22Rv1 (cell line): Measurements from ENCODE around the gene BAZ1A.

Experiments
- H3K27ac ChIP-seq: fragments of 450-650 bp; 2 replicates; pipeline ENCODE4 v1.5.1; 2017
- ZFX ChIP-seq: fragments of 450-650 bp; IDR thresholded peaks from 2 replicates; pipeline ENCODE4 v1.6.1; 2017; ENCODE audit warnings: antibody characterized with exemption, borderline replicate concordance
- TF ChIP-seq, protein P1 (sequence below): fragments of 450-650 bp; IDR thresholded peaks from 2 replicates; pipeline ENCODE4 v1.5.1; 2017; ENCODE audit warnings: mild to moderate bottlenecking

Gene BAZ1A, protein sequence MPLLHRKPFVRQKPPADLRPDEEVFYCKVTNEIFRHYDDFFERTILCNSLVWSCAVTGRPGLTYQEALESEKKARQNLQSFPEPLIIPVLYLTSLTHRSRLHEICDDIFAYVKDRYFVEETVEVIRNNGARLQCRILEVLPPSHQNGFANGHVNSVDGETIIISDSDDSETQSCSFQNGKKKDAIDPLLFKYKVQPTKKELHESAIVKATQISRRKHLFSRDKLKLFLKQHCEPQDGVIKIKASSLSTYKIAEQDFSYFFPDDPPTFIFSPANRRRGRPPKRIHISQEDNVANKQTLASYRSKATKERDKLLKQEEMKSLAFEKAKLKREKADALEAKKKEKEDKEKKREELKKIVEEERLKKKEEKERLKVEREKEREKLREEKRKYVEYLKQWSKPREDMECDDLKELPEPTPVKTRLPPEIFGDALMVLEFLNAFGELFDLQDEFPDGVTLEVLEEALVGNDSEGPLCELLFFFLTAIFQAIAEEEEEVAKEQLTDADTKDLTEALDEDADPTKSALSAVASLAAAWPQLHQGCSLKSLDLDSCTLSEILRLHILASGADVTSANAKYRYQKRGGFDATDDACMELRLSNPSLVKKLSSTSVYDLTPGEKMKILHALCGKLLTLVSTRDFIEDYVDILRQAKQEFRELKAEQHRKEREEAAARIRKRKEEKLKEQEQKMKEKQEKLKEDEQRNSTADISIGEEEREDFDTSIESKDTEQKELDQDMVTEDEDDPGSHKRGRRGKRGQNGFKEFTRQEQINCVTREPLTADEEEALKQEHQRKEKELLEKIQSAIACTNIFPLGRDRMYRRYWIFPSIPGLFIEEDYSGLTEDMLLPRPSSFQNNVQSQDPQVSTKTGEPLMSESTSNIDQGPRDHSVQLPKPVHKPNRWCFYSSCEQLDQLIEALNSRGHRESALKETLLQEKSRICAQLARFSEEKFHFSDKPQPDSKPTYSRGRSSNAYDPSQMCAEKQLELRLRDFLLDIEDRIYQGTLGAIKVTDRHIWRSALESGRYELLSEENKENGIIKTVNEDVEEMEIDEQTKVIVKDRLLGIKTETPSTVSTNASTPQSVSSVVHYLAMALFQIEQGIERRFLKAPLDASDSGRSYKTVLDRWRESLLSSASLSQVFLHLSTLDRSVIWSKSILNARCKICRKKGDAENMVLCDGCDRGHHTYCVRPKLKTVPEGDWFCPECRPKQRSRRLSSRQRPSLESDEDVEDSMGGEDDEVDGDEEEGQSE (N-terminal part only)

DNA sequence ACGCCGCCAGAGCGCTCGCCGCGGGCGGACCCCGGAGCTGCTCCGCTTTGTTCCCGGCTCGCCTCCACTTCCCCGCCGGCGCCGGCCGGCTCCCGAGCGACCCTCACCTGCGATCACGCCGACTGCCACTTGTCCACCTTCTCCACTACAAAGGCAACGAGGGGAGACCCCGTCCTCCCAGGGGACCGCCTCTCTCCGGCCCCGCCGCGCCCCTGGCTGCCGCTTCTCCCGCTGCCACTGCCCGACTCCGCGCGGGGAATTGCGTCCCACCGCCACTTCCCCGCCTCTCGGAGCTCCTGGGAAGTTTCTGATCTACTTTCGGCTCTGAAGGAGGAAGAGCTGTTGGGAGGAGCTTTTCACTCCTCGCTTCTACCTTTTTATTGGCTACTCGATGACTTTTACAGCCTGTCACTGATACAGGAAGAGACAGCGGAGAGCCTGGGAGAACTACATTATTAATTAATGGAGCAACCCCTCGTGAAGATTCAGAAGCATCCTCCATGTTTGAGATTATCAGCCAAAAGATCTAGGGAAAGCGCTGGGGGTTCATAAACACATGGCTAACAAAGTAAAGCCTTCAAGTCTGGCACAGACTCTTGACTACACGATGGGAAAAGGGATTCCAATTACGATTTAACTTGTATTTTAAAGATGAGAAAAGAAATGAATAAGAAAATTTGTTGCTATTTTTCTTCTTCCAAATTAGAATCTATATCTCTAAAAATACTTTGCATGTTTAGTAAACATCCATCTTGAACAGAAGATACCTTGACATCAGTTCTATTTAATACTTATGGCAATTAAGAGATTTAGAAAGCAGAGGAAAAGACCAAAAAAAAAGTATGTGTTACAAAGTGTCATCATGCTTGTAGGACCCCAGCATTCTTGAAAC is at the start of gene BAZ1A:
BAZ1A (minus strand) TSS at position 330 of the 892 bp plus-strand sequence. CDS start 756 bp downstream, outside the sequence.
- peak within 1 kb of the TSS; percentile 95 for H3K27ac ChIP-seq
- TF ChIP-seq, protein P1, sequence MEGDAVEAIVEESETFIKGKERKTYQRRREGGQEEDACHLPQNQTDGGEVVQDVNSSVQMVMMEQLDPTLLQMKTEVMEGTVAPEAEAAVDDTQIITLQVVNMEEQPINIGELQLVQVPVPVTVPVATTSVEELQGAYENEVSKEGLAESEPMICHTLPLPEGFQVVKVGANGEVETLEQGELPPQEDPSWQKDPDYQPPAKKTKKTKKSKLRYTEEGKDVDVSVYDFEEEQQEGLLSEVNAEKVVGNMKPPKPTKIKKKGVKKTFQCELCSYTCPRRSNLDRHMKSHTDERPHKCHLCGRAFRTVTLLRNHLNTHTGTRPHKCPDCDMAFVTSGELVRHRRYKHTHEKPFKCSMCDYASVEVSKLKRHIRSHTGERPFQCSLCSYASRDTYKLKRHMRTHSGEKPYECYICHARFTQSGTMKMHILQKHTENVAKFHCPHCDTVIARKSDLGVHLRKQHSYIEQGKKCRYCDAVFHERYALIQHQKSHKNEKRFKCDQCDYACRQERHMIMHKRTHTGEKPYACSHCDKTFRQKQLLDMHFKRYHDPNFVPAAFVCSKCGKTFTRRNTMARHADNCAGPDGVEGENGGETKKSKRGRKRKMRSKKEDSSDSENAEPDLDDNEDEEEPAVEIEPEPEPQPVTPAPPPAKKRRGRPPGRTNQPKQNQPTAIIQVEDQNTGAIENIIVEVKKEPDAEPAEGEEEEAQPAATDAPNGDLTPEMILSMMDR = peak; percentile 11; the same call in 1 of the 2 replicates
- no peak for TF ChIP-seq ZFX

DNA sequence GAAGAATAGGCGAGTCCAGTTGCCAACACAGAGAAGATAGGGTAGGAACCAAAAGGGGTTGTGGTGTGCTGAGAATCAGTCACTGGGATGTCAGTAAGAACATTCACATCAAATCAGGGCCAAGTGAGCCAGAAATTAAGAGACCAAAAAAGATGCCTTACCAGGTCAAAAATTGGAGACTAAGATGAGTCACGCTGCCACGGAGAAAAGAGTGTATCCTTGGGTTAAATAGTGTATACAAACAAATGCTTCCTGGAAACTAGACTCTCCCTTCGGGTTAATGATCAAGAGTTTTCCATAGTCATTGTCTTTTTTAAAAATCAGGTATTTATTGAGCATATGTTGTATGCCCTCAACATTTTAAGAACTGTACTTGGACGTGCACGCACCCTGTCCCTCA is 45.2 kb upstream of the BAZ1A start:
- H3K27ac ChIP-seq = no peak overlapping the region

DNA sequence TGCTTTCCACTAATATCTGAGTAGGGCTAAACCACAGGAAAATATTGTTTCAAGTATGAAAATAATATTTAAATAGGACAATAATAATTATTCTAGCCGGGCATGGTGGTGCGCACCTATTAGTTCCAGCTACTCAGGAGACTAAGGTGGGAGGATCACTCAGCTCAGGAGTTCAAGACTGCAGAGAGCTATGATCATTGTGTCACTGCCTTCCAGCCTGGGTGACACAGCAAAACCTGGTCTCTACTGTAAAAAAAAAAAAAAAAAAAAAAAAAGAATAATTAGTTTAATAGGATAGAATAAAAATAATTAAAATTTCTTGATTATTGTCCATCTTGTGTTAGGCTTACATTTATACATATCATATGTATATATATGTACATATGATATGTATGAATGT is 38.5 kb upstream of the BAZ1A start:
- no peak for TF ChIP-seq ZFX
- no peak overlapping the region for H3K27ac ChIP-seq

More for the DNA sequence above, 45.2 kb upstream of the BAZ1A start:
- no peak for TF ChIP-seq ZFX

DNA sequence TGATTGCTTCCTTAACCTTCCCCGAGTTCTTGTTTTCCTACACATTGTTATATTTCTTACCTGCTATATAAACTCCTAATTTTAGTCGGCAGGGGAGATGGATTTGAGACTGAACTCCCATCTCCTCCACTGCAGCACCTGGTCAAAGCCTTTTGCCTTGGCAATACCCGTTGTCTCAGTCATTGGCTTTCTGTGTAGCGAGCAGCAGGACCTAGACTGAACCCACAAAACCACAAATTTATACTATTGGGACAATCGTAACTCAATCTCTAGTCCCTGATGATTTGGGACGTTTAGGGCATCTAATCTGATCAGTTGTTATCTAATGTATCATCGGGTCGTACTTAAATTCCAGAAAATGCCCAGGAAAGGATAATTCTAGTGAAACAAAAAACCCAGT is 37.8 kb upstream of the BAZ1A start:
- TF ChIP-seq, protein P1 = no peak
- no peak for TF ChIP-seq ZFX
- no peak overlapping the region for H3K27ac ChIP-seq

DNA sequence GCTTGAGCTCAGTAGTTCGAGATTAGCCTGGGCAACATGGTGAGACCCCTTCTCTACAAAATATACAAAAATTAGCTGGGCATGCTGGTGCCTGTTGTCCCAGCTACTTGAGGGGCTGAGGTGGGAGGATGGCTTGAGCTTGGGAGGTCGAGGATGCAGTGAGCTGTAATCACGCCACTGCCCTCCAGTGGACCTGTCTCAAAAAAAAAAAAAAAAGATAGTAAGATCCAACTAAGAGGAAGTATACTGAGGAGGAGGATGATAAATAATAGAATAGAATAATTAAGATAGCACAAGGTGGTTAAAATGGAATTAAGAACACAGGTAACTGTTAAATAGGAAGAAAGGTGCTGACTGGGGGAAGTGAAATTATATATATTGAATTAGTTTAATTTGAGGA is 37.0 kb upstream of the BAZ1A start:
- TF ChIP-seq, protein P1 = peak; percentile 15; the same call in 1 of the 2 replicates
- no peak for TF ChIP-seq ZFX
- no peak overlapping the region for H3K27ac ChIP-seq

DNA sequence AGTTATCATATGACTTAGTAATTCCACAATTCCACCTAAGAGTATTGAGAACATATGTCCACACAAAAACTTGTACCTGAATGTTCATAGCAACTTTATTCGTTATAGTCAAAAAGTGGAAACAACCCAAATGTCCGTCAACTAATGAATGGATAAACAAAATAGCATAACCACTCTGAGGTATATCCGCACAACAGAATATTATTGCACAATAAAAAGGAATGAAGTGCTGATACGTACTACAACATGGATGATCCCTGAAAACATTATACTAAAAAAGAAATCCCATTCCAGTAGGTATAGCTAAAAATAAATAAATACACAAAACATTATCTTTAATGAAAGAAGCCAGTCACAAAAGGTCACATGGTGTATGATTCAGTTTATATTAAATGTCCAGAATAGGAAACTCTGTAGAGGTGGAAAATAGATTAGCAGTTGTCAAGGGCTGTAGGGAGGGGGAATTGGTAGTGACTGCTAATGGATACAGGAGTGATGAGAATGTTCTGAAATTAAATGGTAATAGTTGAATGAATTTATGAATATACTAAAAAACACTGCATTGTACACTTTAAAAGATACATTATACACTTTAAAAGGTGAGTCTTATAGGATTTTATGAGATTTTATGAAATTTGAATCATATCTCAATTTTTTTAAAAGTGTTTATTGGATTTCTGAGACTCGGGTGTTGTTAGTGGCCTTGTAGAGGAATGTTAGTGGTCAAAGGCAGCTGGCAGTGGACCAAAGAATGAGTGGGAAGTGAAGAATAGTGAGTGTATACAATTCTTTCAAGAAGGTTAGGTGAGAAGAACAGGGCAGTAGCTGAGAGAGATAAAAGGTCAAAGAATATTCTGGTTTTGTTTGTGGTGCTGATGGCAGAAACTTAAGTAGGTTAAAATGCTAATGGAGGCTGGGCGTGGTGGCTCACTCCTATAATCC is 36.3 kb upstream of the BAZ1A start:
- H3K27ac ChIP-seq = no peak overlapping the region
- TF ChIP-seq, protein P1 = no peak
- no peak for TF ChIP-seq ZFX

DNA sequence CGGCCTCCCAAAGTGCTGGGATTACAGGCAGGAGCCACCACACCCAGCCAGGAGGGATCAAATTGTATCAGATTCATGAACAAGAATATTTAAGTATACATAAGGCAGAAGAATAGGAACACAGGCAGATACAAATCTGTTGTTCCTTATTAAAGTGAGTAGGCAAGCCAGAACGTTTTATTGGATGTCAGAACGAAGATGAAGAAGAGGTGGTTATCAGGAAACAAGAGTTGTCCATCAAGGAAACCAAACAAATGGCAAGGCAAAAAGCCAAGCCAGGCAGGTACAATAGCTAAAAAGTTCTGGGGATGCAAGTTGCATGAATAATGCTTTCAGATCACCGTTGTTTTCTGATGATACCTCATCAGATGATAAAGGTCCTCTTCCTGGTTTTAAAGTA is 31.1 kb upstream of the BAZ1A start:
- TF ChIP-seq ZFX = no peak
- TF ChIP-seq, protein P1 = no peak
- H3K27ac ChIP-seq = no peak overlapping the region
